22Rv1 (cell line): ENCODE data around the gene PPARD.
"Not testable (repeated sequence)": the region's sequence is repeated elsewhere in the genome, so short reads cannot be mapped to it uniquely, and the experiment has no call there.

Experiments
- H3K27ac ChIP-seq: fragments of 450-650 bp; 2 replicates; pipeline ENCODE4 v1.5.1; 2017
- ZFX ChIP-seq: fragments of 450-650 bp; IDR thresholded peaks from 2 replicates; pipeline ENCODE4 v1.6.1; 2017; ENCODE audit warnings: antibody characterized with exemption, borderline replicate concordance
- TF ChIP-seq, protein P1 (sequence below): fragments of 450-650 bp; IDR thresholded peaks from 2 replicates; pipeline ENCODE4 v1.5.1; 2017; ENCODE audit warnings: mild to moderate bottlenecking

PPARD gene

DNA sequence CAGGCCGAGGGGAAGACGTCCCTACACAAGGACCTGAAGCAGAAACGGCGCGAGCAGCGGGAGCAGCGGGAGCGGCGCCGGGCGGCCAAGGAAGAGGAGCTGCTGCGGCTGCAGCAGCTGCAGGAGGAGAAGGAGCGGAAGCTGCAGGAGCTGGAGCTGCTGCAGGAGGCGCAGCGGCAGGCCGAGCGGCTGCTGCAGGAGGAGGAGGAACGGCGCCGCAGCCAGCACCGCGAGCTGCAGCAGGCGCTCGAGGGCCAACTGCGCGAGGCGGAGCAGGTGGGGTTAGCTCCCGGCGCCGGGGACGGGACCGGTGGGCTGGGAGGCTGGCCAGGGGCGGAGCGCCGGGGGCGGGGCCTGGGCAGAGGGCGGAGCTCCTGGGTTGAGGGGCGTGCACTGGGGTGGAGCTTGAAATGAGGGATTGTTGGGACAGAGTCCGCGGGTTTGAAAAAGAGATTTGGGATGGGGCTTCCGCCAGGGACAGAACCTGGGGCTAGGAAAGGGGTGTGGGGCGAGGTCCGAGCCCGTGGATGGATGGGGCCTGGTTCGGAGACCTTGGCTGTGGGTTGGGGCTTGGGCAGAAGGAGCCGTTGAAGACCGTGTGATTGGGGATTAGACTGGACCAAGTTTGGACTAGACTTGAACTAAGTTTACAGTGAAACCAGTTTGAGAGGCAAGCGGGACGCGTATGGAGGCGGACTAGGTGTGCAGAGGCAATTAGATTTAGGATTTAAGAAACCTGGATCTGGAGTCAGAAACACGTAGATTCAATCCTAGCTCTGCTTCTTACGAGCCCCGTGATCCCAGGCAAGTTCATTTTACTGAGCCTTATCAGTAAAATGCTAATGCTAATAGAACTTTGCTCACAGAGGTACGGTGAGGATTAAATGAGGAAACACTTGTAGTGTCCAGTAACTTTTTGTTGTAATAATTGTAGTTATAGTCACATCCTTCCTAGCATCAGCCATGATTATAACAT lies 23.9 kb upstream of the PPARD start:
- peak overlapping the region; percentile 78 for H3K27ac ChIP-seq
- TF ChIP-seq, protein P1, sequence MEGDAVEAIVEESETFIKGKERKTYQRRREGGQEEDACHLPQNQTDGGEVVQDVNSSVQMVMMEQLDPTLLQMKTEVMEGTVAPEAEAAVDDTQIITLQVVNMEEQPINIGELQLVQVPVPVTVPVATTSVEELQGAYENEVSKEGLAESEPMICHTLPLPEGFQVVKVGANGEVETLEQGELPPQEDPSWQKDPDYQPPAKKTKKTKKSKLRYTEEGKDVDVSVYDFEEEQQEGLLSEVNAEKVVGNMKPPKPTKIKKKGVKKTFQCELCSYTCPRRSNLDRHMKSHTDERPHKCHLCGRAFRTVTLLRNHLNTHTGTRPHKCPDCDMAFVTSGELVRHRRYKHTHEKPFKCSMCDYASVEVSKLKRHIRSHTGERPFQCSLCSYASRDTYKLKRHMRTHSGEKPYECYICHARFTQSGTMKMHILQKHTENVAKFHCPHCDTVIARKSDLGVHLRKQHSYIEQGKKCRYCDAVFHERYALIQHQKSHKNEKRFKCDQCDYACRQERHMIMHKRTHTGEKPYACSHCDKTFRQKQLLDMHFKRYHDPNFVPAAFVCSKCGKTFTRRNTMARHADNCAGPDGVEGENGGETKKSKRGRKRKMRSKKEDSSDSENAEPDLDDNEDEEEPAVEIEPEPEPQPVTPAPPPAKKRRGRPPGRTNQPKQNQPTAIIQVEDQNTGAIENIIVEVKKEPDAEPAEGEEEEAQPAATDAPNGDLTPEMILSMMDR = peak; percentile 53
- TF ChIP-seq ZFX = no peak

DNA sequence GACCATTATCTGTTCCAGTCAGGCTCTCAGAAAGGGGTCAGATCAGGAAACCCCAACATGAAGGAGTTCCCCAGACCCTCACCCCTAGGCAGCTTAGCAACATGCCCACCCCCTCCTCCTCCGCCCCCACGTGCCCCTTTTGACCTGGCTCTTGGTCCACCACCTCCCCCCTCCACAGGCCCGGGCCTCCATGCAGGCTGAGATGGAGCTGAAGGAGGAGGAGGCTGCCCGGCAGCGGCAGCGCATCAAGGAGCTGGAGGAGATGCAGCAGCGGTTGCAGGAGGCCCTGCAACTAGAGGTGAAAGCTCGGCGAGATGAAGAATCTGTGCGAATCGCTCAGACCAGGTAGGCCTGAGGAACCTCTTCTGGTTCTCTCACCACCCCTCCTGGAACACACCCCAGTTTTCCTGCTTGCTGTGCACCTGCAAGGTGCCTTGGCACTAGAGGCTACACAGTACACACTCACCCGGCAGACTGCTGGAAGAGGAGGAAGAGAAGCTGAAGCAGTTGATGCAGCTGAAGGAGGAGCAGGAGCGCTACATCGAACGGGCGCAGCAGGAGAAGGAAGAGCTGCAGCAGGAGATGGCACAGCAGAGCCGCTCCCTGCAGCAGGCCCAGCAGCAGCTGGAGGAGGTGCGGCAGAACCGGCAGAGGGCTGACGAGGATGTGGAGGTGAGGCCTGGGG lies 22.9 kb upstream of the PPARD start:
- TF ChIP-seq, protein P1 = no peak
- TF ChIP-seq ZFX = no peak
- no peak overlapping the region for H3K27ac ChIP-seq

DNA sequence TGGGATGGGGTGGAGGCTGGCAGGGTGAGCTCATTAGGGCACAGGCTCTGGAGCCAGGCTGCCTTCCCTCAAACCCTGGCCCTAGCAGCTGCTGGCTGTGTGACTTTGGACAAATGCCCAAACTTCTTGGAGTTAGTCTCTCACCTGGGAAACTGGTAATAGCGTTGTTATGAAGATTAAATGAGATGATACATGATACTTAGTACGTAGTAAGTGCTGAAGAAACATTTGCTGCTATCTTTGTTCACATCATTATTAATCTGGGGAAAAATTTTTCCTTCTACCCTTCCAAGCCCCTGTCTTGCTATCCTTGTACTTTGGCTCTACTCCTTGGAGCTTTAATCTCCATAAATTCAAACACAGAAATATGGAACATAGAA lies 22.3 kb upstream of the PPARD start:
- H3K27ac ChIP-seq = no peak overlapping the region
- TF ChIP-seq ZFX = no peak
- TF ChIP-seq, protein P1 = no peak

DNA sequence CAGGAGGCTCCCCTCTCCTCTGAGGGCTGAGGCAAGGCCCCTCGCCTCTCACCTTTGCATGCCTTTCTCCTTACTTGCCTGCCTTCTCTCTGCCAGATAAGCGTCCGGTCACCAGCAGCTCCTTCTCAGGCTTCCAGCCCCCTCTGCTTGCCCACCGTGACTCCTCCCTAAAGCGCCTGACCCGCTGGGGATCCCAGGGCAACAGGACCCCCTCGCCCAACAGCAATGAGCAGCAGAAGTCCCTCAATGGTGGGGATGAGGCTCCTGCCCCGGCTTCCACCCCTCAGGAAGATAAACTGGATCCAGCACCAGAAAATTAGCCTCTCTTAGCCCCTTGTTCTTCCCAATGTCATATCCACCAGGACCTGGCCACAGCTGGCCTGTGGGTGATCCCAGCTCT lies 21.3 kb upstream of the PPARD start:
- TF ChIP-seq, protein P1 = no peak
- TF ChIP-seq ZFX = no peak

DNA sequence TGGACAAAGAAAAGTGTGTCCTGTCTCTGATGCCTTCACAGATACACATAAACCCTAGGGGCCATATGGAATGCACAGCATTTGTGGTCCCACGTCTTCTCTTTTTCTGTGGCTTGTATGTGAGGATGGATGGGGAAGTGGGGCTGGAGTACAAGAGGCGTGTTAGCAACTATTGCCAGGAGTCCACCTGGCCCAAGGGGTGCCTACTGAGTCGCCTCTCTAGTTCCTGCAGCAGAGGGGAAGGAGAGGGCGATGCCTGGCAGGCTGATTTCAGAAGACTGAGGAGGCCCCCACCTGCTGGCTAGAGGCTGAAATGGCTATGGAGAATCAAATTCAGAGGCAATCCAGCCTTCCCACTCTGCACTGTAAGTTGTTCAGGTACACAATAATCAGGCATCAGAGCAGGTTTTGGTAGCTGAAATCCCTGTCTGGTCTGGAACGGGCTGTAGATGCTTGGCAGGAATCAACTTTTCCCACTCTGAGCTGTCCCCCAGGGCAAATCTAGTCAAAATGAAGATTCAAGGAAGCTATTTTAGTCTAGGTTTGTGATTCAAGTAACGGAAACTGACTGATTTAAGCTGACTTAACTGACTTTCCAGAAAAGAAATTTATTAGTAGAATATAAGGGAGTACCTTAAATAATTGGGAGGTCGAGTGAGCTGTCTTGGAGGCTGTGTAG lies 14.9 kb upstream of the PPARD start:
- H3K27ac ChIP-seq = no peak overlapping the region
- TF ChIP-seq, protein P1 = peak; percentile 44
- TF ChIP-seq ZFX = no peak

More for the DNA sequence above, 21.3 kb upstream of the PPARD start:
- H3K27ac ChIP-seq = no peak overlapping the region

DNA sequence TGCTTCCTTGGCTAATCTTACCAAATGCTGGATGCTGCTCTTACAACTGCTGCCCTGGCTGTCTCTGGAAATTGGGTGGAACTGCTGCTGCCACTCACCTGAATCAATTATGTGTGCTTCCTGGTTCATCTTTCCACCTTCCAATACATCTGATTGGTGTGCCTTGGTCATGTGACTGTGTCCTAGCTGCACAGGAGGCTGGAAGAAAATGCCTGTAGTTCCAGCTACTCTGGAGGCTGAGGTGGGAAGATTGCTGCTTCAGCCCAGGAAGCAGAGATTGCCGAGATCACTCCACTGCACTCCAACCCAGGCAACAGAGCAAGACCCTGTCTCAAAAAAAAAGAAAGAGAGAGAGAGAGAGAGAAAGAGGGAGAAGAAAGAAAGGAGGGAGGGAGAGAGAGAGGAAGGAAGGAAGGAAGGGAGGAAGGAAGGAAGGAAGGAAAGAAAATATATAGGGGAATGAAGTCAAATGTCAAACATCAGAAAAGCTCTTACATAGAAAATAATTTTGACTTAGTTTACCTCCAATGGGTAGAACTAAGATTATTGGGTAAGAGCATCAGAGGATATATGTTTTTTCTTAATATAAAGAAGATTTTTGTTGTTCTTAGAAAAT lies 14.1 kb upstream of the PPARD start:
- no peak overlapping the region for H3K27ac ChIP-seq
- no peak for TF ChIP-seq ZFX
- TF ChIP-seq, protein P1 = no peak

DNA sequence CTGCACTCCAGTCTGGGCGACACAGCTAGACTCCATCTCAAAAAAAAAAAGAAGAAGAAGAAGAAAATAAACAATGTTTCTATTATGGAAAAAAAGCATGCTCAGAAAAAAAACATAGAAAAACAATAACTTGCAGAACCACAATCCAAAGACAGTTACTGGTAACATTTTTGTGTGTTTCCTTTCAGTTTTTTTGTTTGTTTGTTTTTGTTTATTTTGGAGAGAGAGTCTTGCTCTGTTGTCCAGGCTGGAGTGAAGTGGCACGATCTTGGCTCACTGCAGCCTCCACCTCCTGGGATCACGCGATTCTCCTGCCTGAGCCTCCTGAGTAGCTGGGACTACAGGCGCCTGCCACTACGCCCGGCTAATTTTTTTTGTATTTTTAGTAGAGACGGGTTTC lies 13.4 kb upstream of the PPARD start:
- H3K27ac ChIP-seq = not testable (repeated sequence)
